NCI-H526 treated with DMSO at 0.1 percent for 48 hours (cell line): ENCODE measurements around the gene TBC1D20.
A peak's percentile ranks its signal among the peaks of the same experiment; 100 is the strongest.

Source experiments
- DNase-seq: peaks from one replicate; lab custom pipeline; 2025; lab: John Stamatoyannopoulos, UW

TBC1D20 gene

GRCh38 chr20:437787-438486 lies 24.4 kb downstream of the TBC1D20 start:
- no peak for DNase-seq

GRCh38 chr20:436476-436875 lies 25.9 kb downstream of the TBC1D20 start:
- DNase-seq, result no peak

- no peak for DNase-seq
These were observed 26.8 kb downstream of the TBC1D20 start for GRCh38 chr20:435558-435957.

DNA sequence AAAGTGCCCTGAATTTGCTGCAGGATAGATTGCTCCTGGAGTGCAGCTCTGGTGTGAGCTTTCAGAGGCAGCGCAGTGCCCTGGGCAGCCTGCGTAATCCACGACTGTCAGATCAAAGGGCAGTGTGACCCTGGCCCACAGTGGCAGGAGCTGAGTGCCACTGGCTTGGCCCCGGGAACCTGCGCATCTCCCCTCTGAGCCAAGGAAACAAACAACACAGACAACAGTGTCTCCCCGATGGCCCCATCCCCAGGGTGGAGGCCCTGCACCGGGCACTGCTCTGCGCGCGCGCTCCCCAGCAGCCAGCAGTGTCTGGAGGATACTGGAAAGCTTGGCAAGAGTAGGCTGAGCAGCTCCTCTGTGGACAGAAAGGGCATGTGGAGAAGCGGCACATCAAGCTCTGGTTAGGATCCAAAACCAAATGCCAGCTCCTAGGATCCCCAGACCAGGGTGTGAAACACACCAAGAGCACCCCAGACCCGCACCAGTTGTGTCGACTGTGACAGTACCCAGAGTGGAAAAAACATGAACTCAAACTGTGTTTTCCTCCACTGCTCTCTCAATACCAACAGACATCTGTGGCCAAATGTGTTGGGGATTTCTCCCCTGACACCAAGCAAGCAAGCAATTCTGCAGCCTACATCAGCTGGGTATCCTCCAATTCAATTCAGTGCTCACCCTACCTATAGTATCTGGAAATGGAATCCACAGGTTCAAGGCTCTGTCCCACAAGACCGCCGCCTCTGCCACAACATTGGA lies 27.5 kb downstream of the TBC1D20 start:
- DNase-seq, result no peak

DNA sequence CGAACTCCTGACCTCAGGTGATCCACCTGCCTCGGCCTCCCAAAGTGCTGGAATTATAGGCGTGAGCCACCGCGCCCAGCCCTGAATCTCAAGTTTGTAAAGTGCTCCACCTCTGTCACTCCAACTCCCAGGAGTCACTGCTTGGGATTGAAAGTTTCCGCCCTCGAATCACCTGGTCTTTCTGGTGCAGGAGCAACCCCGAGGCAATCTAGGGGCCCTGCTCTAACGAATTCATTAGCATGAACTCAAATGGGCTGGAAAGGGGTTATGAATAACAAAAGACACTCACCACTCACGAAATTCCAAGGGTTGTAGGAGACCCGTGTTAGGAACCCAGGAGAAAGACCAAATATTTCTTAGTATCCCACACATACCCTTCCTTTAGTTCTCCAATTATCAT lies 28.1 kb downstream of the TBC1D20 start:
- peak; percentile 11 for DNase-seq

DNA sequence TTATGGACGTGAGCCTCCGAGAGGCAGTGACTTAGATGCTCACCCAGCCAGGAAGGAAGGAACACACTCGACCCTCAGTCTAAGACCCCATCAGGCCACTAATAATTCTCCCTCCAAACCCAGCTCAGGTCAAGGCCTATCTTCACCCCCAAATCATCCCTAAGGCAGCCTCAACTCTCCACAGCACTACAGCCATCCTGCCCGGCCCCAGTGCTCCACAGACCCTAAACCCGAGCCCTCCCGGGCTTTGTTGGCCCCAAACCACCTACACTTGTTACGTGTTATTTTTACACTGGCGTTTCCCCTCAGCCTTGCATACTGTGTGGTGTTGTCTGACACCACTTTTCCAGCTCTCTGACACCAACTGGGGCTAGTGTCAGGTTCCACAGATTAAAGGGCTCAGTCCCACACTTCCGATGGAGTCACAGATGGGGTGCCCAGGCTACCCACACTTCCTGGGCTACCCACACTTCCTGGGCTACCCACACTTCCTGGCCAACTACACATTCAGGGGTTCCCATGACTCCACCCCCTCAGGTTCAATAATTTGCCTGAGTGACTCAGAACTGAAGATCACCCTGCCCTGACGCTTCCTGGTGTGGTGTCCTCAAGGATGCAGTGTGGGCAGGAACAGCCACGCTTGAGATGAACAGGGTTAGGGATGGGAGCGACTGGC lies 28.9 kb downstream of the TBC1D20 start:
- DNase-seq, result no peak

DNA sequence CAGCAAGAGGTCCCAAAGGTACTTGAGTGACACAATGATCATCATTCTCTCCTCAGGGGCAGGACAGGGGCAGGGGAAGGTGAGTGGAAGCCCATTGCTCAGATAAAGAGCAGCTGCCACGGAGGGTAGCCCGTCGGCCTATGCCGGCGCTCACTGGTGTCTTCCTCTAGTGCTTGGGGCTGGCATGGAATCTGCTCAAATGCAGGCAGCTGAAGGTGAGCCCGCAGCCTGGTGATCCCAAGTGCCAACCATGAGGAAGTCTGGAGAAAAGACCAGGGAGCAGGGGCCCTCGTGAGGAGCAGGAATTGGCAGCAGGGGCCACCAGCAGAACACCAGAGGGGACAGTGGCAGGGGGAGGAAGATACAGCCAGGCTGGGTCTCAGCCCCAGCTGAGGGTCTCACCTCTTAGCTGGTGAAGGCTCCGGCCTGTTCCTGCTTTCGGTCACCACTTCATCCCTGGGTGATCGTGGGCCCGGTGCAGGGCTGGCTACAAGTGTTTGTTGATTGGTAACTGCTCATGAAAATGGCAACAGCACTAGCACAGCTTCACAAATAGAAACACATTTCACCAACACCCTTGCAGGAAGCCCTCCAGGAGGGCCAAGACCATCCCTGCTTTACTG lies 29.5 kb downstream of the TBC1D20 start:
- no peak for DNase-seq

DNA sequence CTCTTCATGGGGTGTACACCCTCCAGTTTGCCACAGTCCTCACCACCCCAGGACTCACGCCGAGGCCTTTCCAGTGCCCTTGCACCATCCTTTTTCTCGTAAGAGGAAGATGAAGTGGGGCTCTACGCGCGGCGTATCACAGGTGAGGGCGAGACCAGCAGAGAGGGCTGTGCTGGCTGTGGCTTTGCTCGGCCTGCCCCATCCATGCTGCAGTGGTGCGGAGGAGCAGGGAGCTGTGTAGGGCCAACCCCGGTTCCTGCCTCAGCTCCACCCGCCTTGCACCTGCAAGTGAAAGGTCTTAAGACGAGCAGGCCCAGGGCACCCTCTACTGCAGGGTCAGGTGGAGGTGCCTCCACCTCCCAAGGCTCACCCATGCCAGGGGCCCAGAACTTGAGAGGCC lies 30.1 kb downstream of the TBC1D20 start:
- DNase-seq, result no peak

- peak; percentile 62 for DNase-seq
These were observed 31.1 kb downstream of the TBC1D20 start for GRCh38 chr20:431012-431904.

GRCh38 chr20:430091-430999 lies 32.0 kb downstream of the TBC1D20 start:
- no peak for DNase-seq

GRCh38 chr20:428658-429200 lies 33.6 kb downstream of the TBC1D20 start:
- DNase-seq, result no peak

- no peak for DNase-seq
These were observed 34.3 kb downstream of the TBC1D20 start for GRCh38 chr20:427849-428657.

- no peak for DNase-seq
These were observed 34.9 kb downstream of the TBC1D20 start for GRCh38 chr20:427401-427800.

DNA sequence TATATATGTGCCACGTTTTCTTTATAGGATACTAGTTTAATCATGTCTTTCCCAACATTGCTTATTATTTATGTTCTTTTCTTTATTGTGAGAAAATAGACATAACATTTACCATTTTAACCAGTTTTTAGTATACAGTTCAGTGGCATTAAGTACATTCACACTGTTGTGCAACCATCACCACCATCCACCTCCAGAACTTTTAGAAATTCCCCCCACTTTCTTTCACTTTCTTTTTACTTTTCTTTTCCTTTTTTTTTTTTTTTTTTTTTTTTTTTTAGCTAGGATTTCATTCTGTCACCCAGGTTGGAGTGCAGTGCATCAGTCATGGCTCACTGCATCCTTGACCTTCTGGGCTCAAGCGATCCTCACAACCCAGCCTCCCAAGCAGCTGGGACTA lies 35.8 kb downstream of the TBC1D20 start:
- no peak for DNase-seq

- DNase-seq, result no peak
These were observed 40.6 kb downstream of the TBC1D20 start for GRCh38 chr20:421685-422250.

- DNase-seq, result peak; percentile 76
These were observed 41.4 kb downstream of the TBC1D20 start for GRCh38 chr20:420721-421574.

DNA sequence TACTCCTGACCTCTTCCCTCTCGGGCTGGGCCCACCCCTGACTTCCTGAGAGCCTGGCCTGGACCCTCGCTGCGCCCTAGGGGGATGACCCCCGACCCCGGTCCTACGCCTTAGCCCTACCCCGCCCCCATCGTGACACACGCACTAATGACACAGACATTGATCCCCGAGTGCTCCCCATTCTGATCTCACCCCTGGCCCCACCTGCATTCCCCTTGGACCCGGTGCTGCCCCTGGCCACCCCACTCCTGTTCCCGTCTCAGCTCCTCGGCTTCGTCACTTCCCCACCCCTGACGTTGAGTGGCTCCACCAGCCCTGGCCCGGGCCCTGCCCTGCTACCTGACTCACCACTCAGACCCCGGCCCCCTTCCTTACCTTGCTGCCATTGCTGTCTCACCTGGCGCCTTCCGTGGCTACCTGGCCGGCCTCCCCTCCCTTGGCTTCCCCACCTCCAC lies 42.1 kb downstream of the TBC1D20 start:
- DNase-seq, result peak; percentile 37
